ENCODE results near the gene UBTD2.

The UBTD2 gene

GRCh38 chr5:172171118-172171517 is 112.4 kb downstream of the UBTD2 start:
- Histone ChIP-seq H3K36me3 (no peaks in the 10 kb centered on the region), H3K27ac (no peak overlapping the region), H3K27me3 (no peaks in the 10 kb centered on the region), H3K9me3 (no peaks in the 10 kb centered on the region), H3K4me1 (peaks cover 0 to 9% (median 4%) of the 10 kb centered on the region in 4 donors), H3K4me3 (no peak overlapping the region)
- intact Hi-C loops (cut with DNase I; ENCODE audit: low total_unique reads): no loop called here
- no peak for DNase-seq
- TF ChIP-seq CTCF (IDR thresholded peaks at IDR 0.05): no peak

GRCh38 chr5:172170251-172170701 is 113.3 kb downstream of the UBTD2 start:
- peaks cover 0 to 9% (median 4%) of the 10 kb centered on the region in 4 donors for H3K4me1 ChIP-seq
- H3K36me3 ChIP-seq: no peaks in the 10 kb centered on the region
- intact Hi-C loops (cut with DNase I; ENCODE audit: low total_unique reads): no loop called here
- no peak for TF ChIP-seq CTCF (IDR thresholded peaks at IDR 0.05)
- H3K9me3 ChIP-seq: no peaks in the 10 kb centered on the region
- no peak overlapping the region for H3K4me3 ChIP-seq
- DNase-seq: no peak
- no peaks in the 10 kb centered on the region for H3K27me3 ChIP-seq
- no peak overlapping the region for H3K27ac ChIP-seq

- Histone ChIP-seq H3K27me3 (no peaks in the 10 kb centered on the region), H3K27ac (no peak overlapping the region), H3K4me3 (no peak overlapping the region), H3K9me3 (no peaks in the 10 kb centered on the region), H3K36me3 (no peaks in the 10 kb centered on the region), H3K4me1 (peaks cover 0 to 16% (median 4%) of the 10 kb centered on the region in 4 donors)
- TF ChIP-seq CTCF (IDR thresholded peaks at IDR 0.05): no peak
- intact Hi-C loops (cut with DNase I; ENCODE audit: low total_unique reads): no loop called here
- DNase-seq: no peak
These were observed 114.3 kb downstream of the UBTD2 start for GRCh38 chr5:172169216-172169615.

GRCh38 chr5:172168311-172168710 is 115.3 kb downstream of the UBTD2 start:
- H3K36me3 ChIP-seq: no peaks in the 10 kb centered on the region
- no peak overlapping the region for H3K27ac ChIP-seq
- no peak overlapping the region for H3K4me3 ChIP-seq
- no peaks in the 10 kb centered on the region for H3K9me3 ChIP-seq
- peaks cover 0 to 16% (median 4%) of the 10 kb centered on the region in 4 donors for H3K4me1 ChIP-seq
- H3K27me3 ChIP-seq: no peaks in the 10 kb centered on the region
- DNase-seq: no peak
- intact Hi-C loops (cut with DNase I; ENCODE audit: low total_unique reads): no loop called here
- no peak for TF ChIP-seq CTCF (IDR thresholded peaks at IDR 0.05)

GRCh38 chr5:172167895-172168294 is 115.7 kb downstream of the UBTD2 start:
- Histone ChIP-seq H3K9me3 (no peaks in the 10 kb centered on the region), H3K4me1 (peaks cover 0 to 16% (median 4%) of the 10 kb centered on the region in 4 donors), H3K4me3 (no peak overlapping the region), H3K27ac (no peak overlapping the region), H3K27me3 (no peaks in the 10 kb centered on the region), H3K36me3 (no peaks in the 10 kb centered on the region)
- intact Hi-C loops (cut with DNase I; ENCODE audit: low total_unique reads): no loop called here
- no peak for DNase-seq
- no peak for TF ChIP-seq CTCF (IDR thresholded peaks at IDR 0.05)

All from tibial artery (tissue), 4 donors.